ENCODE measurements around the gene DAPK1.
A peak's percentile ranks its signal among the peaks of the same experiment; 100 is the strongest.

The DAPK1 gene

GRCh38 chr9:87678650-87679355 is 181.1 kb downstream of the DAPK1 start:
- TF ChIP-seq ZNF654 (tag by site-specific recombination; IDR thresholded peaks at IDR 0.05; ENCODE audit: low read depth) (peak; percentile 50), GLI2 (tag by site-specific recombination; IDR thresholded peaks at IDR 0.05; ENCODE audit: borderline replicate concordance, low read depth) (no peak)
- TF ChIP-seq, protein P1, sequence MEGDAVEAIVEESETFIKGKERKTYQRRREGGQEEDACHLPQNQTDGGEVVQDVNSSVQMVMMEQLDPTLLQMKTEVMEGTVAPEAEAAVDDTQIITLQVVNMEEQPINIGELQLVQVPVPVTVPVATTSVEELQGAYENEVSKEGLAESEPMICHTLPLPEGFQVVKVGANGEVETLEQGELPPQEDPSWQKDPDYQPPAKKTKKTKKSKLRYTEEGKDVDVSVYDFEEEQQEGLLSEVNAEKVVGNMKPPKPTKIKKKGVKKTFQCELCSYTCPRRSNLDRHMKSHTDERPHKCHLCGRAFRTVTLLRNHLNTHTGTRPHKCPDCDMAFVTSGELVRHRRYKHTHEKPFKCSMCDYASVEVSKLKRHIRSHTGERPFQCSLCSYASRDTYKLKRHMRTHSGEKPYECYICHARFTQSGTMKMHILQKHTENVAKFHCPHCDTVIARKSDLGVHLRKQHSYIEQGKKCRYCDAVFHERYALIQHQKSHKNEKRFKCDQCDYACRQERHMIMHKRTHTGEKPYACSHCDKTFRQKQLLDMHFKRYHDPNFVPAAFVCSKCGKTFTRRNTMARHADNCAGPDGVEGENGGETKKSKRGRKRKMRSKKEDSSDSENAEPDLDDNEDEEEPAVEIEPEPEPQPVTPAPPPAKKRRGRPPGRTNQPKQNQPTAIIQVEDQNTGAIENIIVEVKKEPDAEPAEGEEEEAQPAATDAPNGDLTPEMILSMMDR (tag by site-specific recombination; IDR thresholded peaks at IDR 0.05) = 0 out of 2 replicates have a peak, but pooled peaks have one; percentile 27
- Histone ChIP-seq H3K9me3 (ENCODE audit: control insufficient read depth, insufficient read depth, low read depth, low read length) (no peaks in the 10 kb centered on the region), H3K36me3 (ENCODE audit: control insufficient read depth in 2 of 2, insufficient read depth in 1 of 2, low read length in 2 of 2) (peaks cover 0 to 19% of the 10 kb centered on the region in 2 experiments; a peak in 1 of 3 replicates), H3K4me3 (ENCODE audit: low read depth, low read length) (no peak overlapping the region), H3K27ac (ENCODE audit: extremely low read depth, low read depth, low read length) (no peak overlapping the region), H3K4me1 (ENCODE audit: control insufficient read depth, insufficient read depth, low read length) (no peaks in the 10 kb centered on the region)
- CTCF ChIA-PET = interaction anchor here (0.6 to 3.0 kb wide), 7 partner anchors 11 to 429 kb away, joined by 3 to 12 read pairs (median 4); no protein-coding TSS in a partner anchor
- POLR2A ChIA-PET = no interaction called here

GRCh38 chr9:87681271-87682061 is 183.8 kb downstream of the DAPK1 start:
- ChIA-PET POLR2A (no interaction called here), CTCF (interaction anchor here (0.6 kb wide), 1 partner anchor 1247 kb away, joined by 3 read pairs; no protein-coding TSS in a partner anchor)
- Histone ChIP-seq H3K27ac (ENCODE audit: extremely low read depth, low read depth, low read length) (no peak overlapping the region), H3K36me3 (ENCODE audit: control insufficient read depth in 2 of 2, insufficient read depth in 1 of 2, low read length in 2 of 2) (peaks cover 0 to 22% of the 10 kb centered on the region in 2 experiments; a peak in 1 of 3 replicates), H3K4me1 (ENCODE audit: control insufficient read depth, insufficient read depth, low read length) (no peaks in the 10 kb centered on the region), H3K4me3 (ENCODE audit: low read depth, low read length) (no peak overlapping the region), H3K9me3 (ENCODE audit: control insufficient read depth, insufficient read depth, low read depth, low read length) (no peaks in the 10 kb centered on the region)
- TF ChIP-seq ZNF2 (tag by site-specific recombination; IDR thresholded peaks at IDR 0.05) = no peak
- no peak for TF ChIP-seq IKZF3 (tag by site-specific recombination; IDR thresholded peaks at IDR 0.05)
- TF ChIP-seq ZNF473 (tag by site-specific recombination; IDR thresholded peaks at IDR 0.05) = no peak
- TF ChIP-seq, protein P2, sequence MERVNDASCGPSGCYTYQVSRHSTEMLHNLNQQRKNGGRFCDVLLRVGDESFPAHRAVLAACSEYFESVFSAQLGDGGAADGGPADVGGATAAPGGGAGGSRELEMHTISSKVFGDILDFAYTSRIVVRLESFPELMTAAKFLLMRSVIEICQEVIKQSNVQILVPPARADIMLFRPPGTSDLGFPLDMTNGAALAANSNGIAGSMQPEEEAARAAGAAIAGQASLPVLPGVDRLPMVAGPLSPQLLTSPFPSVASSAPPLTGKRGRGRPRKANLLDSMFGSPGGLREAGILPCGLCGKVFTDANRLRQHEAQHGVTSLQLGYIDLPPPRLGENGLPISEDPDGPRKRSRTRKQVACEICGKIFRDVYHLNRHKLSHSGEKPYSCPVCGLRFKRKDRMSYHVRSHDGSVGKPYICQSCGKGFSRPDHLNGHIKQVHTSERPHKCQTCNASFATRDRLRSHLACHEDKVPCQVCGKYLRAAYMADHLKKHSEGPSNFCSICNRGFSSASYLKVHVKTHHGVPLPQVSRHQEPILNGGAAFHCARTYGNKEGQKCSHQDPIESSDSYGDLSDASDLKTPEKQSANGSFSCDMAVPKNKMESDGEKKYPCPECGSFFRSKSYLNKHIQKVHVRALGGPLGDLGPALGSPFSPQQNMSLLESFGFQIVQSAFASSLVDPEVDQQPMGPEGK (tag by site-specific recombination; IDR thresholded peaks at IDR 0.05) = no peak
- no peak for TF ChIP-seq ZNF404 (tag by site-specific recombination; IDR thresholded peaks at IDR 0.05)
- no peak for TF ChIP-seq YY1 (tag by site-specific recombination; IDR thresholded peaks at IDR 0.05)
- no peak for TF ChIP-seq ZNF248 (tag by site-specific recombination; IDR thresholded peaks at IDR 0.05)
- no peak for TF ChIP-seq ZNF157 (tag by site-specific recombination; IDR thresholded peaks at IDR 0.05)
- TF ChIP-seq ZFP69B (tag by site-specific recombination; IDR thresholded peaks at IDR 0.05) = no peak
- no peak for TF ChIP-seq ZNF184 (tag by site-specific recombination; IDR thresholded peaks at IDR 0.05)
- TF ChIP-seq ZNF623 (tag by site-specific recombination; IDR thresholded peaks at IDR 0.05) = no peak
- TF ChIP-seq ZNF677 (tag by site-specific recombination; IDR thresholded peaks at IDR 0.05) = no peak
- TF ChIP-seq, protein P3, sequence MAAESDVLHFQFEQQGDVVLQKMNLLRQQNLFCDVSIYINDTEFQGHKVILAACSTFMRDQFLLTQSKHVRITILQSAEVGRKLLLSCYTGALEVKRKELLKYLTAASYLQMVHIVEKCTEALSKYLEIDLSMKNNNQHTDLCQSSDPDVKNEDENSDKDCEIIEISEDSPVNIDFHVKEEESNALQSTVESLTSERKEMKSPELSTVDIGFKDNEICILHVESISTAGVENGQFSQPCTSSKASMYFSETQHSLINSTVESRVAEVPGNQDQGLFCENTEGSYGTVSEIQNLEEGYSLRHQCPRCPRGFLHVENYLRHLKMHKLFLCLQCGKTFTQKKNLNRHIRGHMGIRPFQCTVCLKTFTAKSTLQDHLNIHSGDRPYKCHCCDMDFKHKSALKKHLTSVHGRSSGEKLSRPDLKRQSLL (tag by site-specific recombination; IDR thresholded peaks at IDR 0.05) = no peak
- no peak for TF ChIP-seq ZNF548 (tag by site-specific recombination; IDR thresholded peaks at IDR 0.05)
- TF ChIP-seq ZNF530 (tag by site-specific recombination; IDR thresholded peaks at IDR 0.05; ENCODE audit: low read depth) = no peak
- no peak for TF ChIP-seq ZNF274 (IDR thresholded peaks at IDR 0.05; ENCODE audit: low read length)
- TF ChIP-seq ZNF274 (tag by site-specific recombination; IDR thresholded peaks at IDR 0.05; ENCODE audit: borderline replicate concordance) = no peak
- TF ChIP-seq ZNF501 (tag by site-specific recombination; IDR thresholded peaks at IDR 0.05) = no peak
- TF ChIP-seq ZNF514 (tag by site-specific recombination; IDR thresholded peaks at IDR 0.05) = no peak
- no peak for TF ChIP-seq SP3 (tag by site-specific recombination; IDR thresholded peaks at IDR 0.05)
- no peak for TF ChIP-seq ZNF544 (tag by site-specific recombination; IDR thresholded peaks at IDR 0.05)
